Ishikawa (cell line): Measurements from ENCODE around the gene SERPINB1.

ENCODE experiments used
- CEBPB ChIP-seq: IDR thresholded peaks from 2 replicates; pipeline ENCODE4 v1.6.1; 2012
- CREB1 ChIP-seq: IDR thresholded peaks from 2 replicates; pipeline ENCODE4 v1.6.1; 2012; ENCODE audit warnings: low read depth
- EGR1 ChIP-seq: IDR thresholded peaks from 2 replicates; pipeline ENCODE4 v1.6.1; 2012
- EP300 ChIP-seq: IDR thresholded peaks from 2 replicates; pipeline ENCODE4 v1.6.1; 2012; ENCODE audit warnings: borderline replicate concordance
- FOXM1 ChIP-seq: IDR thresholded peaks from 2 replicates; pipeline ENCODE4 v1.6.1; 2012; ENCODE audit warnings: low read depth, borderline replicate concordance
- NFIC ChIP-seq: IDR thresholded peaks from 2 replicates; pipeline ENCODE4 v1.6.1; 2012
- RAD21 ChIP-seq: IDR thresholded peaks from 2 replicates; pipeline ENCODE4 v1.6.1; 2012; ENCODE audit warnings: low read depth
- TAF1 ChIP-seq: IDR thresholded peaks from 2 replicates; pipeline ENCODE4 v1.6.1; 2012; ENCODE audit warnings: low read depth, mild to moderate bottlenecking
- TCF12 ChIP-seq: IDR thresholded peaks from 2 replicates; pipeline ENCODE4 v1.6.1; 2012; ENCODE audit warnings: low read depth
- TEAD4 ChIP-seq: IDR thresholded peaks from 2 replicates; pipeline ENCODE4 v1.6.1; 2012
- YY1 ChIP-seq: IDR thresholded peaks from 2 replicates; pipeline ENCODE4 v1.6.1; 2012; ENCODE audit warnings: low read depth
- ZBTB7A ChIP-seq: IDR thresholded peaks from 2 replicates; pipeline ENCODE4 v1.6.1; 2012; ENCODE audit warnings: low read depth
- TF ChIP-seq, protein P1 (sequence below): IDR thresholded peaks from 2 replicates; pipeline ENCODE4 v1.6.1; 2012
- TF ChIP-seq, protein P2 (sequence below): IDR thresholded peaks from 2 replicates; pipeline ENCODE4 v1.6.1; 2012; ENCODE audit warnings: low read depth, mild to moderate bottlenecking
- TF ChIP-seq, protein P3 (sequence below): IDR thresholded peaks from 2 replicates; pipeline ENCODE4 v1.6.1; 2012

The SERPINB1 gene

DNA sequence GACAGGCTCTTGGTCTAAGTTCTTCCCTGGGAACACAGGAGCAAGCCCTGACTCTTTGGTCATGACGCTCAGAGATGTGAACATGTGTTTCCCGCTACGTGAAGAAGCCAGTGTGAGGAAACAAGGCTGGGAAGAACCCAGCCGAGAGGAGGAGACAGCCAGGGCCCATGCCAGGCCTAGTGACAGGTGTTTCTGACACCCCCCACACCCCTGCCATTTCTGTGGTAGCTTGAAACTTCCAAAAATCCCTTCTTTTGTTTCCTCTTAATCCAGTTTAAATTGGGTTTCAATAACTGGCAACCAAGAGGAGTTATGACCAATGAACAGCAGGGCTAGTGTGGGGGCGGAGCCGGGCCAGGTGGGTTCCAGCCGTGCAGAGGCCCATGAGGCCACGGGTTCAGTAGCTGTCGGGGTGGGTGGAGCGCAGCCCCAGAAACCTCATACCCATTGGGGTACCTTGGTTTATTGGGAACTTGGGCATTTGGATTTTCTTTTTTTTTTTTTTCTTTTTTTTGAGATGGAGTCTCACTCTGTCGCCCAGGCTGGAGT, 43.0 kb downstream of the SERPINB1 start:
- TF ChIP-seq, protein P1, sequence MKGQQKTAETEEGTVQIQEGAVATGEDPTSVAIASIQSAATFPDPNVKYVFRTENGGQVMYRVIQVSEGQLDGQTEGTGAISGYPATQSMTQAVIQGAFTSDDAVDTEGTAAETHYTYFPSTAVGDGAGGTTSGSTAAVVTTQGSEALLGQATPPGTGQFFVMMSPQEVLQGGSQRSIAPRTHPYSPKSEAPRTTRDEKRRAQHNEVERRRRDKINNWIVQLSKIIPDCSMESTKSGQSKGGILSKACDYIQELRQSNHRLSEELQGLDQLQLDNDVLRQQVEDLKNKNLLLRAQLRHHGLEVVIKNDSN, result no peak
- TF ChIP-seq CEBPB (no peak), EGR1 (no peak), TCF12 (no peak), TEAD4 (no peak)
- TF ChIP-seq, protein P2, sequence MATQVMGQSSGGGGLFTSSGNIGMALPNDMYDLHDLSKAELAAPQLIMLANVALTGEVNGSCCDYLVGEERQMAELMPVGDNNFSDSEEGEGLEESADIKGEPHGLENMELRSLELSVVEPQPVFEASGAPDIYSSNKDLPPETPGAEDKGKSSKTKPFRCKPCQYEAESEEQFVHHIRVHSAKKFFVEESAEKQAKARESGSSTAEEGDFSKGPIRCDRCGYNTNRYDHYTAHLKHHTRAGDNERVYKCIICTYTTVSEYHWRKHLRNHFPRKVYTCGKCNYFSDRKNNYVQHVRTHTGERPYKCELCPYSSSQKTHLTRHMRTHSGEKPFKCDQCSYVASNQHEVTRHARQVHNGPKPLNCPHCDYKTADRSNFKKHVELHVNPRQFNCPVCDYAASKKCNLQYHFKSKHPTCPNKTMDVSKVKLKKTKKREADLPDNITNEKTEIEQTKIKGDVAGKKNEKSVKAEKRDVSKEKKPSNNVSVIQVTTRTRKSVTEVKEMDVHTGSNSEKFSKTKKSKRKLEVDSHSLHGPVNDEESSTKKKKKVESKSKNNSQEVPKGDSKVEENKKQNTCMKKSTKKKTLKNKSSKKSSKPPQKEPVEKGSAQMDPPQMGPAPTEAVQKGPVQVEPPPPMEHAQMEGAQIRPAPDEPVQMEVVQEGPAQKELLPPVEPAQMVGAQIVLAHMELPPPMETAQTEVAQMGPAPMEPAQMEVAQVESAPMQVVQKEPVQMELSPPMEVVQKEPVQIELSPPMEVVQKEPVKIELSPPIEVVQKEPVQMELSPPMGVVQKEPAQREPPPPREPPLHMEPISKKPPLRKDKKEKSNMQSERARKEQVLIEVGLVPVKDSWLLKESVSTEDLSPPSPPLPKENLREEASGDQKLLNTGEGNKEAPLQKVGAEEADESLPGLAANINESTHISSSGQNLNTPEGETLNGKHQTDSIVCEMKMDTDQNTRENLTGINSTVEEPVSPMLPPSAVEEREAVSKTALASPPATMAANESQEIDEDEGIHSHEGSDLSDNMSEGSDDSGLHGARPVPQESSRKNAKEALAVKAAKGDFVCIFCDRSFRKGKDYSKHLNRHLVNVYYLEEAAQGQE, result no peak

DNA sequence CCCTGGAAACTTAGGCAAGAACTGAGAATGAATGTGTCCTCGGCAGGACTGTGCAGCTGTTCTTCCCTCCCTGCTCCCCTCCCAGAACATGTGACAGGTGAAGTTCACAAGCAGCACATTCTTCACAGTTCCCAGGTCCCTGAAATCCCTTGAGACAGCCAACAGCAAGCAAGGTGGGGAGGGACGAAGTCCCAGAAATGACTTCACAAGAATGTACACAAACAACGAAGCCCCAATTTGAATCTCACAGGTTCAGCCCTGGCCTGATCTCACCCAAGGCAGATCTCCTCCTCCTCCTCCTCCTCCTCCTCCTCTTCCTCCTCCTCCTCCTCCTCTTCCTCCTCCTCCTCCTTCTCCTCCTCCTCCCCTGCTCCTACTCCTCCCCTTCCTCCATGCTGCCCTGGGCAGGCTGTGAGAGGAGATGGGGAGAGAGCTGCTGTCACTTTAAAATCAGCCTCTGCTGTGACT, 44.1 kb downstream of the SERPINB1 start:
- no peak for TF ChIP-seq EP300
- TF ChIP-seq TCF12, result no peak
- no peak for TF ChIP-seq CREB1
- no peak for TF ChIP-seq ZBTB7A
- TF ChIP-seq YY1, result no peak
- TF ChIP-seq, protein P2, result no peak
- no peak for TF ChIP-seq TEAD4
- TF ChIP-seq EGR1, result no peak
- no peak for TF ChIP-seq FOXM1
- TF ChIP-seq, protein P1, result no peak

DNA sequence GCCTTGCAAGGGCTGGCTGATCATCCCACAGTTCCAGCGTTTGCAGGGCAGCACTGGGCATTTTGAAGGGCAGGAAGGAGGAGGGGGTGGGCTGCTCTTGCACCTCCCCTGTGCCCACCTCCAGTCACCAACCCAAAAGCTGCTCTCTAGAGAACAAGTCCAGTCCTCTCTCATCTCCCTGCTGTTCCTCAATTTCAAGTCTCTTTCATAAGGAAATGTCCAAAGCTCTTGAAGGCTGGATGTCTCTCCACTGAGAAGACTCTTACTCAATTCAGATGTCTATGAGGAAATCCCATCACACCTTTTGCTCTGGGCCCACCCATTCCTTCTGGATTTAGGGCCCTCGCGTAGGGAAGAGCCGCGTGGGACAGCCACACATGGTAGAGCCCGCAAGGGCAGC, 44.8 kb downstream of the SERPINB1 start:
- no peak for TF ChIP-seq RAD21
- TF ChIP-seq, protein P3, sequence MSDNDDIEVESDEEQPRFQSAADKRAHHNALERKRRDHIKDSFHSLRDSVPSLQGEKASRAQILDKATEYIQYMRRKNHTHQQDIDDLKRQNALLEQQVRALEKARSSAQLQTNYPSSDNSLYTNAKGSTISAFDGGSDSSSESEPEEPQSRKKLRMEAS, result no peak
- no peak for TF ChIP-seq CREB1
- TF ChIP-seq YY1, result no peak
- TF ChIP-seq, protein P2, result no peak
- TF ChIP-seq, protein P1, result no peak
- no peak for TF ChIP-seq EGR1
- no peak for TF ChIP-seq NFIC
- no peak for TF ChIP-seq ZBTB7A
- no peak for TF ChIP-seq TEAD4
- TF ChIP-seq FOXM1, result no peak
- TF ChIP-seq TCF12, result no peak
- no peak for TF ChIP-seq TAF1
- TF ChIP-seq CEBPB, result no peak
- TF ChIP-seq EP300, result no peak

DNA sequence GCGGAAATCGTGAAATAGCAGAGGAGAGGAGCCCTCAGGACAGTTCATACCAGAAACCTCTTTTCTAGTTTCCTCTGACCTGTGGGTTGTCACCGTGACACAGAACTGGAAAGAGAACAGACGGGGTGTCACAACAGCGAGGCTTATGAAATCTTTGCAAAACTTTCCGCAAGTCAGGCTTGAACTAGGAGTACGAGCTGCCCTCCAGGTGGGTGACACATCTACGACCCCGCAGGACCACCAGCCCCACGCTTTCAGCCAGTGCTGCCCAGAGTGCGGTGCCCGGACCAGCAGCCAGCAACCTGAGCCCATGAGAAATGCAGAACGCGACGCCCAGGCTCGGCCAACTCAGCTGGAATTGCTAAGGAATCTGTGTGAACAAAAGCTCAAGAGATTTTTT, 45.7 kb downstream of the SERPINB1 start:
- TF ChIP-seq, protein P3, result no peak
- TF ChIP-seq CREB1, result no peak
- TF ChIP-seq TAF1, result no peak
- TF ChIP-seq CEBPB, result no peak
- TF ChIP-seq RAD21, result no peak
- TF ChIP-seq, protein P2, result no peak
- TF ChIP-seq TCF12, result no peak
- TF ChIP-seq FOXM1, result no peak
- TF ChIP-seq TEAD4, result no peak
- TF ChIP-seq NFIC, result no peak
- TF ChIP-seq EGR1, result no peak
- TF ChIP-seq ZBTB7A, result no peak
- TF ChIP-seq, protein P1, result no peak
- TF ChIP-seq EP300, result no peak
